HG02623 (cell line): Measurements from ENCODE around the gene ARHGAP6.
A peak's percentile ranks its signal among the peaks of the same experiment; 100 is the strongest.
"Not testable (repeated sequence)": the region's sequence is repeated elsewhere in the genome, so short reads cannot be mapped to it uniquely, and the experiment has no call there.

ENCODE experiments used
- ATAC-seq: cut with Tn5 transposase; IDR thresholded peaks from one replicate; pipeline ENCODE4 v1.9.1; 2021; ENCODE audit warnings: moderate library complexity; ENCODE audit not compliant: unreplicated experiment

ARHGAP6 gene

GRCh38 chrX:11647138-11647537 lies 18.6 kb downstream of the ARHGAP6 start:
- no peak for ATAC-seq

DNA sequence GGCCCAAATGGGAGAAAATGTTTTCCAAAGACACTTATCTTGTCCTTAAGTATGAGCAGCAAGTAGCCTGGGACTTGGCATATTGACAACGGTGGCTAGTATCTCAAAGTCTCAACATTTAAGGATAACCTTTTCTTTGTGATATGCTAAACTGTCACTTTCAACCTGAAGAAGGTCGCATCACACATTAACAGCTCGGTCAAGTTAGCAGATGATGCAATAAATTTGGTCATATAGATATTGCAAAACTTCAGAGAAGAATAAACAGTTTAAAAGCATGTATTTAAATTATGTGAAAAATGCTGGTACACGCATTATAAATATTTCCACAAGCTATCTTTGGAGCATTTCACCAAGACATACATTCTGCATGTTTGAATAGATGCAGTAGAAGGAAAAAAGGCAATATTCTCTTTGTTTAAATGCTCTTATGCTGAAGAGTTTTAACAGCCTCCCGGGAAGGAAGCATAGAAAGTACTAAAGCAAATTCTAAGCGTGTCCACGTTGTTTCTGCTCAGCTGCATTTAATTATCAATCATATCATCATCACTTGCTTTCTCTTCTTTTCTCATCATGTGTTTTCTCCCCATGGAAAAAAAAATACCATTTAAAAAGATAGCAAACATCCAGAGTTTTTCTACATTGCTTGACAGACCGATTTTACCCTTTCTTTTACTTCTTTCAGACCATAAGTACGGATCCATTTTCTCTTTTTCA lies 24.2 kb downstream of the ARHGAP6 start:
- no peak for ATAC-seq

- ATAC-seq: no peak
These were observed 25.6 kb downstream of the ARHGAP6 start for GRCh38 chrX:11640089-11640488.

GRCh38 chrX:11632732-11633131 lies 33.0 kb downstream of the ARHGAP6 start:
- no peak for ATAC-seq

DNA sequence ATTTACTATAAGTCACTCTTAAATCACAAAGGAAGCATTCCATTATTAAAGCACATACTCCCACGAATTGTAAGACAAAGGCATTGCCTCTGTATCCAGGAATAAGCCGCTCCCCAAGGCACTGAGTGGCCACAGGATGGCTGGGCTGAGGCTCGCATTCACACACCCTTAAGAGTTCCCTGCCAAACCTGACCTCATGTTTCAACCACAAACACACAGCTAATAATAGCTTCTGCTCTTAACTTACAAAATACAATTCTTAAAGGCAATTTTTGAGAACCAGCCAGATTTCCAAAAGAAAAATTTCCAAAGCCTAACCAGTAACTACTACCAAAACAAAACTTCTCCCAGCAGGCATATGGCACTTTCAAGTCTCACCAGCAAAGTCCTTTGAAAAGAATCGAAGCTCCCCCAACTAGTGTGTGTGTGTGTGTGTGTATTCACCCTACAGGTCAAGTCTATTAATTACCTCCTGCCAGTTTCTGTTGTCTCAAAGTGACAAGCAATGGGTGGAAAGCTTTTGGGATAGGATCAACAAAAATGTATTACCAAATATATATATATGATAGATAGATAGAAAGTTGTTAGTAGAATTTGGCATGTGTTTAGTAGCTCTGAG lies 36.0 kb downstream of the ARHGAP6 start:
- ATAC-seq: peak; percentile 45

DNA sequence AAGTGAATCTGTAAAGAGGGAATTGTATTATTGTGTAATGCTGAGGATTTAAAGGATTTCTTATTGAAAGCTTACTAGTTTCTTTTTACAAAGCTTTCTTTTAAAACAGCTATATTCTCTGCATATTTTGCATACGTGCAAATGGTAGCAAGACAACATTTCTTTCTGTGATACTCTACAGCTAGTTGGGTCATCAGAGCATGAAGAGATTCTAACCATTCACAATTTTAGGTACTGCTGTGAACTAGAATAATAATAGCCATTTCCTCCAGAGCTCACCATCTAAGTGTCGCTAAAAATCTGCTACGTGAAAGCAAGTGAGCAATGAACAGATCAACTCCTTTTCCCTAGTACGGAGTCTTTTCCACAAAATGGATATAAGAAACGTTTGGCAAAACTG lies 37.3 kb downstream of the ARHGAP6 start:
- peak; percentile 73 for ATAC-seq

GRCh38 chrX:11626351-11626750 lies 39.4 kb downstream of the ARHGAP6 start:
- no peak for ATAC-seq

DNA sequence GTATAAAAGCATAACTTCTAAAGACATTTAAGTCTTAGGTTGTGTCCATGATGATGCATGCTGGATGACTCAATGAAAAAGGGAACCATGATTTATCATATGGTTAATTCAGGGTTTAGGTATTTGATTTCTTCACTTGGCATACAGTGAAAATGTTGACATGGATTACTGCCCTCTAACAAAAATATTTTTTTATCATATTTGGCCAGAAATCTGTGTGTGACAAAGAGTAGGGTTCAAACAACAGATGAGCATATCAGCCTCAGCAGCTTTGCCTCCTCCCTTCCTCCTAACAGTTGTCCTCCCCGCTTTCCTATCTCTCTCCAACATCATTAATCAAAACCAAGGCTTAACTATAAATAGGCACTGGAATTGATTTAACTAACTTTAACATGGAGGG lies 46.3 kb downstream of the ARHGAP6 start:
- no peak for ATAC-seq

DNA sequence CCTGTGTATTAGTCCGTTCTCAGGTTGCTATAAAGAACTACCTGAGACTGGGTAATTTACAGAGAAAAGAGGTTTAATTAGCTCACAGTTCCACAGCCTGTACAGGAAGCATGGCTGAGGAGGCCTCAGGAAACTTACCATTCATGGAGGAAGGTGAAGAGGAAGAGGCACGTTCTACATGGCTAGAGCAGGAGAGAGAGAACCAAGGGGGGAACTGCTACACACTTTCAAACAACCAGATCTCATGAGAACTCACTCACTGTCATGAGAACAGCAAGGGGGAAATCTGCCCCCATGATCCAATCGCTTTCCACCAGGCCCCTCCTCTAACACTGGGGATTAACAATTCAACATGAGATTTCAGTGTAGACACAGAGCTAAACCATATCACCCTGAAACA lies 51.5 kb downstream of the ARHGAP6 start:
- ATAC-seq: not testable (repeated sequence)

DNA sequence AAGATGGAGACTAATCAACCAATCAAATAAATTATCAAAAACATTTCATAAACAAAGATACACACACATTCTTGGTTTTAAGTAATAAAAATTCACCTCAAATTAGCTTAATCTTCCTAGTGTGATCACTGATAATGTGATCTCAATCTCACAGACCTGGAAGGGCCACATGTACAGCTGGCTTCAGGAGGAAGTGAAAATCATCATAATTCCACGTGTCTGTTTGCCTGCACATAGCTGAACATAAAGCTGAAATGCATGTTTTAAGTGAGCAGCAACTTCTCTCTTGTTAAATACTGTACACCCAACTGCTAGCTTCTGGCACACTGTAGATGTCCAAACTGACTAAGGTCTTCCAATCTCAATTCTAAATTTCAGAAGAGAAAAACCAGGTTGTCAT lies 53.8 kb downstream of the ARHGAP6 start:
- ATAC-seq: peak; percentile 55

DNA sequence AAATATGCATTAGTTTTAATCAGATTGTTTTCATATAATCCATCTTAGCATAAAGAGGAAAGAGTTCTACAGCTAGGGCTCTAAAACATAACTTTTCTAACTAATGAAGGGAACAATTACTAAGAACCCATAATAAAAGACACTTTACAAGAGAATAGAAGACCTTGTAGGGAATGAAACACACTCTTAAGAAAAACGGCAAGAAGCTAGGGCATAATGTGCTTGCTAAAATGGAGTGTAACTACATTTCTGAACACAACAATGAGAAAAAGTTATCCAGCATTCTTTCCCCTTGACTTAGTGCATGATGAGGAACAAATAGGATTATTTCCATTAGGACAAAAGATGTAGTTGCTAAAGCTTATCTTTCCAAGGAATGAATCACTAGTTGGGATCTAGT lies 54.6 kb downstream of the ARHGAP6 start:
- no peak for ATAC-seq

GRCh38 chrX:11609109-11609508 lies 56.6 kb downstream of the ARHGAP6 start:
- peak; percentile 60 for ATAC-seq

DNA sequence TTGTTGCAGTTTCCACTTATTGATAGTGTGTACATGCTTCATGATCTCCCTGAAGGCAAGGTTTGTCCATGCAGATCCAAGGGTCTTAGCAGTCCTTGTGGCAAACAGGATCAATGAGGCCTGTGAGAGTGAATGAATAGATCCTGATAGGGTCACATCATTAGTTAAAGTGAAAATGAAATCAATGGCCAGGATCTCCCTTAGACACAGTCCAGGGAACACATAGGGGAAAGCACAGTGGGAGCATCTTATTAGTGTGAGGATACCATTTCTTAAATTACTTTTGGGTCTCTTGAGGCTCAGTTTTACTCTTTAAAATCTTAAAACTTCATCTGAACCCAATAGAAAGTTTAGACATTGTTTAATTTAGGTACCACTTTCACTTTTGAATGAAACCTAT lies 59.3 kb downstream of the ARHGAP6 start:
- ATAC-seq: no peak

- ATAC-seq: no peak
These were observed 65.1 kb downstream of the ARHGAP6 start for GRCh38 chrX:11600578-11600977.

DNA sequence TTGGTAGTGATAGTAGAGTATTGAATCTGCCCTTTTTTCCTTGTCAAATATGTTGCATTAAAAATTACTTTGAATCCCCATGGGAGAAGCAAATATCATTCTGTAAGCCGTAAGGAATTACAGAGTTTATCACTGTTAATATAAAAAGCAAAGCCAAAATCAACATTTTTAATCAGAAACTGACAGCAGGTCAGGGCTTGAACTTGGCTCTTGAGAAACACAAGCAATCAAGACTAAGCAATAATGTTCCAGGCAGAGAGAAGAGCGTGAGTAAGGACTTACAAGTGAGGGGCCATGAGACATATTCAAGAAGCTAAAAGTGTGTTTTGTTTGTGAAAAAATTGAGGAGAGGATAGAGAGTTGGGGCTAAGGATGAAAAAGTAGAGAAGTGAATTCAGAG lies 68.2 kb downstream of the ARHGAP6 start:
- ATAC-seq: no peak

GRCh38 chrX:11591723-11592346 lies 73.9 kb downstream of the ARHGAP6 start:
- no peak for ATAC-seq

GRCh38 chrX:11589641-11590040 lies 76.1 kb downstream of the ARHGAP6 start:
- no peak for ATAC-seq

- no peak for ATAC-seq
These were observed 77.6 kb downstream of the ARHGAP6 start for GRCh38 chrX:11588097-11588496.

DNA sequence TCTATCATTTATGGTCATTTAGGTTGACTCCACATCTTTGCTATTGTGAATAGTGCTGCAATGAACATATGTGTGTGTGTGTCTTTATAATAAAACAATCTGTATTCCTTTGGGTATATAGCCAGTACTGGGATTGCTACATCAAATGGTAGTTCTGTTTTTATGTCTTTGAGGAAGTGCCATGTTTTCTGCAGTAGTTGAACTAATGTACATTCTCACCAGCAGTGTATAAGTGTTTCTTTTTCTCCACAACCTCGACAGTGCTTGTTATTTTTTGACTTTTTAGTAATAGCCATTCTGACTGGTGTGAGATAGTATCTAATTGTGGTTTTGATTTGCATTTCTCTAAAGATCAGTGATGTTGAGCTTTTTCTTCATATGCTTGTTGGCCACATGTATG lies 80.5 kb downstream of the ARHGAP6 start:
- no peak for ATAC-seq

GRCh38 chrX:11580789-11581188 lies 84.9 kb downstream of the ARHGAP6 start:
- no peak for ATAC-seq

DNA sequence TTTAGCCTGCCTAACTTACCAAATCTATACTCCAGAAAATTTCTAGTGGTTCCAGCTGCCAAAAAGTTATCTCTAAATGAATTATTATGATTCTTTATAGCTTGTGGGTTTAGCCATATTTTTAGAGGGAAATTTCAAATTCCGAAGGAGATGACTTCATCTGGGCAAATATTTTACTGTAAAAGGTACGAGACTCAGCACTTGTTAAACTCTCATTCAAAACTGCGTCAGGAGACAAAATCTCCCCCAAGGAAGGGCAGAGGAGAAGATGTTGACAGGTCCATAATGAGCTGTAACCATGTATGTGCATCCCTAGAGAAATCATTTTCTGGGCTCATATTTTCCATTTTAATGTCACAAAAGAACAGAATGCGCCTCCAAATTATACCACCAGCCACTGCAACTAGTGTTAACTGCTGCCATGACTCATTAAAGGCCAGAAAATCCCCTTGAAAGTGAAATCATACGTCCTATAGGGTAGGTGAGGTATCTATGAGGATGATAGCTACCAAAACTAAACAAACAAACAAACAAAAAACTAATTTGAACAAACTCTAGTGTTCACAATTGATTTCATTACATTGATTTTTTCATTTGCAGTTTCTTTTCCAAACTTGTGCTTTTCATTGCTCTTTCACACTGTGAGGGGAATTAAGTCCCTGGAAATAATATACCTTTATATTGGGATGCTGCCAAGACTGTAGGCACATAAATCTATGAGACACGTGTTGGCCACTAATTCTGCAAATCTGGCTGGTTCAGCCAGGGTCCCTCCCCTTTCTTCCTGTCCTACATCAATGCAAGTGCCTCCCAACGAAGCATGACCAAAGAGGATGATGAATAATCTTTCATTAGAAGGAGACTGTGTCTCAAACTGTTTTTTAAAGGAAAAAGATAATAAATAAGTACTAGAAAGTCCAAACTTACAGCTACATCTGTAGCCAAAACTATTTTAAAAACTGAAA lies 85.8 kb downstream of the ARHGAP6 start:
- no peak for ATAC-seq
